PC-9 (cell line): ENCODE results near the gene DNAJB1. TPM values are rescaled to one million over a fixed set of nuclear protein-coding genes. Genes with fewer than 3 reads are reported as not detected.
A peak's percentile ranks its signal among the peaks of the same experiment; 100 is the strongest.

Experiments
- BruUV-seq: library from RNA; stranded (reverse); fragments of 400-500 nt; replicated peaks from 2 replicates; lab custom pipeline; 2021; lab: Mats Ljungman, UMichigan
- CTCF ChIA-PET: fragments of 300-600 bp; sonication (Branson Sonifier 250); formaldehyde crosslinking; loops from one replicate; lab custom pipeline; 2022; ENCODE audit warnings: antibody characterized with exemption; lab: Charles Lee
- POLR2A ChIA-PET: fragments of 300-600 bp; sonication (Branson Sonifier 250); formaldehyde crosslinking; loops from one replicate; lab custom pipeline; 2022; ENCODE audit warnings: antibody characterized with exemption; ENCODE audit not compliant: unreplicated experiment; lab: Charles Lee
- DNase-seq, 2 experiments: peaks; one replicate each; pipeline versions ENCODE4 v3.0.0 to v3.0.0-alpha.2; 2015 to 2022; ENCODE audit warnings: mixed read lengths in 1 of 2
- H2AFZ ChIP-seq: fragments of 200-600 bp; sonication (generic); 2 replicates; pipeline ENCODE4 v1.8.1; 2017; ENCODE audit warnings: antibody characterized with exemption
- H3F3A ChIP-seq: fragments of 200-600 bp; sonication (generic); 2 replicates; pipeline ENCODE4 v1.8.1; 2017; ENCODE audit warnings: antibody characterized with exemption, mild to moderate bottlenecking, low read depth; ENCODE audit not compliant: insufficient read depth
- H3K27ac ChIP-seq: fragments of 200-600 bp; sonication (generic); 2 replicates; pipeline ENCODE4 v1.6.1; 2016; ENCODE audit warnings: mixed run types
- H3K27me3 ChIP-seq: fragments of 200-600 bp; sonication (generic); 2 replicates; pipeline ENCODE4 v1.6.1; 2016; ENCODE audit warnings: low read depth, mixed run types; ENCODE audit not compliant: insufficient read depth
- H3K36me3 ChIP-seq: fragments of 200-600 bp; sonication (generic); 2 replicates; pipeline ENCODE4 v1.6.1; 2016; ENCODE audit warnings: low read depth, mixed run types
- H3K4me1 ChIP-seq: fragments of 200-600 bp; sonication (generic); replicated peaks from 2 replicates; pipeline ENCODE4 v1.6.1; 2016; ENCODE audit warnings: mixed run types; ENCODE audit not compliant: insufficient read depth
- H3K4me2 ChIP-seq: fragments of 200-600 bp; sonication (generic); 2 replicates; pipeline ENCODE4 v1.6.1; 2017; ENCODE audit warnings: mixed run types
- H3K4me3 ChIP-seq: fragments of 200-600 bp; sonication (generic); 2 replicates; pipeline ENCODE4 v1.6.1; 2016; ENCODE audit warnings: mixed run types
- H3K79me2 ChIP-seq: fragments of 200-600 bp; sonication (generic); 2 replicates; pipeline ENCODE4 v1.6.1; 2017; ENCODE audit warnings: low read depth, mixed run types
- H3K9me2 ChIP-seq: fragments of 200-600 bp; sonication (generic); 2 replicates; pipeline ENCODE4 v1.8.1; 2017; ENCODE audit warnings: mild to moderate bottlenecking; ENCODE audit not compliant: insufficient read depth
- H3K9me3 ChIP-seq: fragments of 200-600 bp; sonication (generic); 2 replicates; pipeline ENCODE4 v1.8.1; 2016; ENCODE audit warnings: low read depth; ENCODE audit not compliant: insufficient read depth
- H4K20me1 ChIP-seq: fragments of 200-600 bp; sonication (generic); 2 replicates; pipeline ENCODE4 v1.8.1; 2017; ENCODE audit not compliant: insufficient read depth
- CTCF ChIP-seq: fragments of 200-600 bp; sonication (generic); conservative IDR thresholded peaks from 2 replicates; pipeline ENCODE4 v1.6.1; 2017; ENCODE audit warnings: mixed run types, antibody characterized with exemption, mild to moderate bottlenecking, moderate library complexity
- EZH2 ChIP-seq: fragments of 200-600 bp; sonication (generic); IDR thresholded peaks from 2 replicates; pipeline ENCODE4 v1.8.0; 2017; ENCODE audit warnings: antibody characterized with exemption, low read depth
- intact Hi-C: fragments of 100-400 bp; cut with micrococcal nuclease; formaldehyde crosslinking; loops from one replicate; pipeline ENCODE4 v1.10.0; 2022; ENCODE audit not compliant: unreplicated experiment
- total RNA-seq: library from RNA; stranded (reverse); gene quantifications from 2 replicates; pipeline ENCODE4 v1.2.3, GENCODE V29; 2021

The DNAJB1 gene
- total RNA-seq, 1 experiment from 2014 or later = 159 TPM

DNA sequence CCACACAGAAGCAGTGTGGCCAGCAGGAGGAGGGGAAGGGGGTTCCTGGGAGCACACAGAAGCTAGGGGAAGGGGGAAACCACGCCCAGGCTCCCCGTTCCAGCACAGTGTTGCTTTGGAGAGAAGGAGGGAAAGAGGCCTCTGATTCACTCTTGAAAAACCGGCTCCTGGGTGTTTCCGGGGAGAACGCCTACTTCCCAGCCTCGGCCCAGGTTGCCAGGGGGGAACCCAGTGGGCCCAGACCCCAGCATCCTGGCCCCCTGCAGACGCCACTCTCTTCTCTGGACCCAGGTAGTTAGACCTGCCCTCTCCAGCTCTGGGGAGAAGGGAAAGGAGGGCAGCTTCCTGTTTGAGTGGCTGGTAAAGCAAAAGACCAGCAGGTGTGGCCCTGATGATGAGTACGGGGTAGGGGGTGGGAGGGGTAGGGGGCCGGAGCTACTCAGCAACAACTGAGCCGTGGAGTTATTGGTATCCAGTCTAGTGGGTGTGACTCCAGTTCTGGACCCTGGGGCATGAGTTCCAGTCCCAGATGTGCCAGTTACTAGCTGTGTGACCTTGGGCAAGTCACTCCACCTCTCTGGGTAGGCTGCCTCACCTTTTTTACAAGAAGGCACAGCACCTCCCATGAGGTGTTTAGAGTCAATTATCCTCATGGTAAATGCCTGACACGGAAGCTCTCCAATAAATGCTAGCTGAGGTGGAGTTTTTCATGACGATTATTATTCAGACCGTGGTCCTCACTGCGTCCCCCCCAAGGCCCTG, 23.1 kb downstream of the DNAJB1 start:
- BruUV-seq = TSS peak; percentile 31
- peaks cover 18% of the 10 kb centered on the region for H3K36me3 ChIP-seq
- no peak overlapping the region; the same call in 1 of the 2 replicates for H2AFZ ChIP-seq
- ChIA-PET CTCF (interaction anchor here (0.6 to 1.1 kb wide), 4 partner anchors 11 to 145 kb away, joined by 4 to 7 read pairs (median 5); no protein-coding TSS in a partner anchor), POLR2A (interaction anchor here (0.5 to 1.3 kb wide), 6 partner anchors 11 to 914 kb away, joined by 3 to 11 read pairs (median 4); partner anchors contain the start of gene DNAJB1)
- TF ChIP-seq CTCF (no peak), EZH2 (no peak)
- H3K27ac ChIP-seq = peak overlapping the region; percentile 91
- intact Hi-C loops = loop anchor here (1.0 to 10.0 kb wide), 2 partner anchors 10 to 60 kb away; partner anchors contain the start of gene PKN1
- peak overlapping the region; percentile 99 for H3K4me3 ChIP-seq
- no peaks in the 10 kb centered on the region for H3K9me2 ChIP-seq
- H3K4me1 ChIP-seq = peaks cover 34% of the 10 kb centered on the region
- H3K4me2 ChIP-seq = peak overlapping the region; percentile 90
- no peaks in the 10 kb centered on the region for H3K9me3 ChIP-seq
- DNase-seq = peak; percentile 66 to 84
- peaks cover 43% of the 10 kb centered on the region for H4K20me1 ChIP-seq
- H3K79me2 ChIP-seq = peaks cover 62% of the 10 kb centered on the region
- no peaks in the 10 kb centered on the region for H3K27me3 ChIP-seq
- H3F3A ChIP-seq = peaks cover 50% of the 10 kb centered on the region

DNA sequence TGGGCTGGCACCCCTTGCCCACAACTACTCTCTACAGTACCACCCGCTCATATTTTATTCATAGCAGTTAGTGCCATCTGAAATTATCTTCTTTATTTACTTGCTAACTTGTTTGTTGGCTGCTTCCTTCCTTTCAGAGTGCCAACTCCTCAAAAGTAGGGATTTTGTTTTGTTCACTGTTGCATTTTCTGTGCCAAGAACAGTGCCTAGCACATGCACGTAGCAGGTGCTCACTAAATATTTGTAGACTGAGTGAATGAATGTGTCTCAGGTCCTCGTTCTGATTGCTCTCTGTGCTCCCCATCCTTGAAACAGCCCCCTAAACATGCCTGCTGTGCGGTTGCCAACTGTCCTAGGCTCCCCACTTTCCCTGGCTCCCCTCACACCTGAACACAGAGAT, 23.8 kb downstream of the DNAJB1 start:
- peaks cover 46% of the 10 kb centered on the region for H4K20me1 ChIP-seq
- TF ChIP-seq CTCF = no peak
- no peak for TF ChIP-seq EZH2
- no peaks in the 10 kb centered on the region for H3K9me2 ChIP-seq
- no TSS peak for BruUV-seq
- H3K9me3 ChIP-seq = no peaks in the 10 kb centered on the region
- H3K36me3 ChIP-seq = peaks cover 24% of the 10 kb centered on the region
- H3K79me2 ChIP-seq = peaks cover 69% of the 10 kb centered on the region
- peak overlapping the region; percentile 90 for H3K4me2 ChIP-seq
- H3K27me3 ChIP-seq = no peaks in the 10 kb centered on the region
- H3F3A ChIP-seq = peaks cover 57% of the 10 kb centered on the region
- CTCF ChIA-PET = interaction anchor here (0.6 to 1.1 kb wide), 3 partner anchors 11 to 144 kb away, joined by 4 to 7 read pairs (median 6); no protein-coding TSS in a partner anchor
- intact Hi-C loops = loop anchor here (10.0 kb wide), 1 partner anchor 60 kb away; the partner anchor contains the start of gene PKN1
- no peak overlapping the region for H2AFZ ChIP-seq
- peak overlapping the region; percentile 91 for H3K27ac ChIP-seq
- POLR2A ChIA-PET = interaction anchor here (1.3 kb wide), 1 partner anchor 12 kb away, joined by 6 read pairs; no protein-coding TSS in a partner anchor
- H3K4me3 ChIP-seq = peak overlapping the region; percentile 99
- DNase-seq = no peak
- H3K4me1 ChIP-seq = peaks cover 34% of the 10 kb centered on the region

- Histone ChIP-seq H3K9me2 (no peaks in the 10 kb centered on the region), H2AFZ (no peak overlapping the region), H3K9me3 (no peaks in the 10 kb centered on the region), H3K4me2 (no peak overlapping the region), H3K79me2 (peaks cover 83% of the 10 kb centered on the region), H3K4me1 (peaks cover 27% of the 10 kb centered on the region), H3K36me3 (peaks cover 37% of the 10 kb centered on the region), H3K27me3 (no peaks in the 10 kb centered on the region), H3F3A (peaks cover 65% of the 10 kb centered on the region), H3K4me3 (no peak overlapping the region), H3K27ac (no peak overlapping the region), H4K20me1 (peaks cover 60% of the 10 kb centered on the region)
- intact Hi-C loops = loop anchor here (10.0 kb wide), 1 partner anchor 58 kb away; the partner anchor contains the start of gene PKN1
- TF ChIP-seq CTCF = no peak
- no peak for TF ChIP-seq EZH2
- POLR2A ChIA-PET = no interaction called here
- BruUV-seq = no TSS peak
- CTCF ChIA-PET = interaction anchor here (0.7 kb wide), 1 partner anchor 18 kb away, joined by 4 read pairs; no protein-coding TSS in a partner anchor
- no peak for DNase-seq
These were observed 25.4 kb downstream of the DNAJB1 start for GRCh38 chr19:14492756-14493337.
